Activated naive CD8-positive, alpha-beta T cell treated with anti-CD3 and anti-CD28 coated beads, Interleukin-2, amount 50 U/mL, for 16 hours (primary cell): ENCODE measurements around the gene KERA.

Experiments
- DNase-seq: peaks from one replicate; pipeline ENCODE4 v3.0.0-alpha.2; 2020; ENCODE audit warnings: low read depth, low spot score

The KERA gene

GRCh38 chr12:91074154-91074709, 16.4 kb upstream of the KERA start:
- no peak for DNase-seq

GRCh38 chr12:91073426-91073825, 15.6 kb upstream of the KERA start:
- DNase-seq = no peak

GRCh38 chr12:91072931-91073330, 15.1 kb upstream of the KERA start:
- DNase-seq = no peak

- no peak for DNase-seq
These were observed 13.1 kb upstream of the KERA start for GRCh38 chr12:91070936-91071335.

GRCh38 chr12:91065396-91065795, 7.6 kb upstream of the KERA start:
- no peak for DNase-seq

GRCh38 chr12:91064640-91065039, 6.8 kb upstream of the KERA start:
- no peak for DNase-seq

- DNase-seq = no peak
These were observed 3.3 kb upstream of the KERA start for GRCh38 chr12:91061091-91061490.

GRCh38 chr12:91059211-91059610, 1.4 kb upstream of the KERA start:
- DNase-seq = no peak

- no peak for DNase-seq
These were observed 962 bp upstream of the KERA start for GRCh38 chr12:91058786-91059185.

GRCh38 chr12:91056488-91056887, 1.3 kb downstream of the KERA start:
- DNase-seq = no peak

GRCh38 chr12:91055976-91056375, 1.8 kb downstream of the KERA start:
- DNase-seq = no peak

GRCh38 chr12:91053951-91054715, 3.7 kb downstream of the KERA start:
- no peak for DNase-seq

GRCh38 chr12:91052026-91052425, 5.8 kb downstream of the KERA start:
- no peak for DNase-seq

GRCh38 chr12:91044586-91044985, 13.2 kb downstream of the KERA start:
- DNase-seq = no peak

GRCh38 chr12:91043408-91043807, 14.4 kb downstream of the KERA start:
- no peak for DNase-seq

- no peak for DNase-seq
These were observed 17.6 kb downstream of the KERA start for GRCh38 chr12:91040096-91040755.

GRCh38 chr12:91037276-91037675, 20.5 kb downstream of the KERA start:
- DNase-seq = no peak

- no peak for DNase-seq
These were observed 24.6 kb downstream of the KERA start for GRCh38 chr12:91033251-91033650.

- no peak for DNase-seq
These were observed 34.4 kb downstream of the KERA start for GRCh38 chr12:91023326-91024004.

- DNase-seq = no peak
These were observed 36.7 kb downstream of the KERA start for GRCh38 chr12:91021076-91021475.

- no peak for DNase-seq
These were observed 38.4 kb downstream of the KERA start for GRCh38 chr12:91019455-91019854.

- no peak for DNase-seq
These were observed 40.1 kb downstream of the KERA start for GRCh38 chr12:91017511-91018263.
